NCI-H1105 (cell line): ENCODE measurements around the gene HNRNPUL1.
A peak's percentile ranks its signal among the peaks of the same experiment; 100 is the strongest.
"Not testable (repeated sequence)": the region's sequence is repeated elsewhere in the genome, so short reads cannot be mapped to it uniquely, and the experiment has no call there.

Source experiments
- DNase-seq: peaks from one replicate; lab custom pipeline; 2025; lab: John Stamatoyannopoulos, UW

The HNRNPUL1 gene

DNA sequence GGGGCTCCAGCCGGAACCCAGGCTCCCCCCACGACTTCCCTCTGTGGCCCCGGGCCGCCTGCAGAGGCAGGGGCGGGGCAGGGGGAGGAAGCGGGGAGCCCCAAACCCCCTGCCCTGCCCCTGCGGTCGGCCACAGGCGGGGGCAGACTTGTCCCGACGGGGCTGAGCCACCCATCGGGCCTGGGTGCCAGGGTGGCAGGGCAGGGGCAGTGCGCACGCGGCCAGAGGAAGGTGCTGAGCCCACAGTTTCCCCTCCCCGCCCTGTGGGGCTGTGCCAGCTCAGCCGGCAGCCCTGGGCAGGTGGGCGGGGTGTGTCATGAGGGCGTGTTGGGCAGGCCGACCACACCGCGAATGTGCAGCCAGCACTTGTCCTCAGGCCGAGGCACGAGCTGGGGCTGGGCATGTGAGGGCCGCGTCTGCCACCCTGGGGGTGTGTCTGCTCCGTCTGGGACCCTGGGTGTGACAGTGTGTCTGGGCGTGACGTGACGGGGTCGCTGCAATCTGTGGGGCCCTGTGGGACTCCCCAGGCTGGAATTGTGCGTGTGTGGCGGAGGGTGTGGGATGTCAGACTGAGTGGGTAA is 63.5 kb downstream of the HNRNPUL1 start:
- DNase-seq, result no peak

DNA sequence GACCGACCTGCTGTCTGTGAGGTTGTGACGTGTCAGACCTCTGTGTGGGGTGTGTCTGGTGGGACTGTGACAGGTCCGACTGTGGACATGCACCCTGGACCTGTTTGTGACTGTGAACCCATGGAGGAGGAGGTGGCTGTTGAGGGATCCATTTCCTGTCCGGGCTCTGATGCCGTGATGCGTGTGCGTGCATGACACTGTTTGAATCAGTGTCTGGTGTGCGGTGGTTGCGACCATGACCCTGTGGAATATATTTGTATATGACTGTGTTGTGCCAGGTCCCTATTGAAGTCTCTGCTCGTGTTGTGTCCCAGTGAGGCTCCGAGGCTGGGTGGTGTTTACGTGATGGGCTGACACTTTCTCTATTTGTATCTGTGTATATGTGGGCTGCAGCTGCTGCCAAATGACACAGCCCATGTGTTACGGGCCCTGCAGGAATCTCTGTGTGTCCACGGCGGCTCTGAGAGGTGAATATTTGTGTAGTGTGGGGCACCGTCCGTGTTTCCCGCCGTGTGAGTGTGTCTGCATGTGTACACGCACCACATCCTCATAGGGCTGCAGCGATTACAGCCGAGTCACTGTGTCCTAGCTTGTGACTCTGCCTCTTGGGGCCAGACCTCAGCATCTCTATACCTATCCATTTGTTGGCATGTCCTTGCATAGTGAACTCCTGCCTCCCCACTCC is 64.1 kb downstream of the HNRNPUL1 start:
- DNase-seq, result no peak

DNA sequence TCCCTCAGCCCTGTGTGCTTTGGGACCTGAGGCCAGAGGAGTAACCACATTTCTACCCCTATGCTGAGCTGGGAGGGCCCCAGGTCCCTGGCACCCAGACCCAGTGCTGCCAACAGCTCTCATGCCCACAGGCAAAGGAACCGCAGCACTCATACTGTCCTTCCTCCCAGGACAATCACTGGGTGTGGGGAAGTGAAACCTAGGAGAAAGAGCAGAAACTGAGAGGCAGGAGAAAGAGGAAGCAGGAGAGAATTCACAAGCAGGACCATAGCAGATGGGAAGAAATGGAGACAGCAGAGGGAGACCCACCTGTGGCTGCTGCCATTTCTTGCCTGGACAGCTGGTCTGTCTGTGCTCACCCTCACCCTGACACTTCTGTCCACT is 64.7 kb downstream of the HNRNPUL1 start:
- DNase-seq, result no peak

DNA sequence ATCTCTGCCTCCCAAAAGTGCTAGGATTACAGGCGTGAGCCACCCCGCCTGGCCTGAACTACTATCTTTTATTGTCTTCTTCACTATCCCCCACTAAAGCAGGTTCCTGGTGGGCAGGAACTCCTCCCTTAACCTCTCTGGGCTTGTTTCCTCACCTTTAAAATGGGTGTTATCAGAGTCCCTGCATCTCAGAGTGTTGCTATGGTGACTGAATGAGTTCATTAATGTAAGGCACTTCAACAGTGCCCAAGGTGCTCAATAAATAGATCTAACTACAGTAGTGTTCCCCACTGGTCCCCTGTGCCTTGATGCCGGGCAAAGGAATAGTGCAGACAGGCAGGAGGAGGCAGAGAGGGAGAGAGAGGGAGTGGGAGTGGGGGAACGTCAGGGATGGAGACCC is 66.3 kb downstream of the HNRNPUL1 start:
- DNase-seq, result no peak

DNA sequence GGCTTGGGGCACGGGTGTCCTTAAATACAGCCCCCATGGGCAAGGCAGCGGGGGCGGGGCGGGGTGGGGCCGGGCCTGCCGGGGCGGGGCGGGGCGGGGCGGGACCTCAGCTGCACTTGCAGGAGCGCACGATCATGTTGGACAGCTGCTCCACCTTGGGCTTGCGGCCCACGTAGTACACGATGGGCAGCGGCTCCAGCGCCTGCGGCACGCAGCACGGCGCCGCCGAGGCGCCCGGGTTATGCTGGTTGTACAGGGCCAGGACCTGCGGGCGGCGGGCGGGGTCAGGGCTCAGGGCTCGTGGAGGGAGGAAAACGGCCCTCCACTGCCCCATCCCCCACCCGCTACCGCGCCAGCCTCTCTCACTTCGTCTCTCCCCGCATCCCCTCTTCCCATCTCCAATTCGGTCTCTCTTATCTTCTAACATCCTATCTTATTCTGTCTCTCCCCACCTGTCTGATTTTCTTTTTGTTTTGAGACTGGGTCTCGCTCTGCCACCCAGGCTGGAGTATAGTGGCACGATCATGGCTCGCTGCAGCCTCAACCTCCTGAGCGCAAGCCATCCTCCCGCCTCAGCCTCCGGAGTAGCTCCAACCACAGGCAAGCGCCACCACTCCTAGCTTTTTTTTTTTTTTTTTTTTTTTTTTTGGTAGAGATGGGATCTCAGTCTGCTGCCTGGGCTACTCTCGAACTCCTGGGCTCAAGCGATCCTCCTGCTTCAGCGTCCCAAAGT is 66.9 kb downstream of the HNRNPUL1 start:
- no peak for DNase-seq

DNA sequence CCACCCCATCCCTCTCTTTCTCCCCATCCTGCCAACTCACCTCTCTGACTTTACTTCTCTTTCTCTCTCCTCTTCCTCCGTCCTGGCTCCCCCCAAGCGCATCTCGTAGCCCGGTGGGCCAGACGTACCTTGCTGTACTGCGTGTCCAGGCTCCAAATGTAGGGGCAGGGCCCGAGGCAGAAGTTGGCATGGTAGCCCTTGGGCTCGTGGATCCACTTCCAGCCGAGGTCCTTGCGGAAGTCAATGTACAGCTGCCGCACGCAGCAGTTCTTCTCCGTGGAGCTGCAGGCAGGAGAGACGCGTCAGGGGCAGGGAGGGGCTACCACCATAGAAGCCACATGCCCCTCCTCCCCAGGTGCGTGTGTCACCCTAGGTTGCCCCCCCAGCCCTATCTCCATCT is 67.8 kb downstream of the HNRNPUL1 start:
- no peak for DNase-seq

DNA sequence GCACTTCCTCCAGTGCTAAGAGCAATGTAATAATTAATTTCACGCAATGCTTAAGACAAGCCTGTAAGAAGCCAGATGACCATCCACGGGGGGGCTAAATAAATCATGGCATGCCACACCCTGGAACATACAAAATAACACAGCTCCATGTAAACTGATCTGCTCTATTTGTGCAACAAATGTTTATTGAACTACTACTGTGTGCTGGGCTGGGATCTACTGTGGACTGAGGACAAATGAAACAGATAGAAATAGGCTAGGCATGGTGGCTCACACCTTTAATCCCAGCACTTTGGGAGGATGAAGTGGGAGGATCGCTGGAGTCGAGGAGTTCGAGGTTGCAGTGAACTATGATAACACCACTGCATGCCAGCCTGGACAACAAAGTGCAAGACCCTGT is 68.3 kb downstream of the HNRNPUL1 start:
- DNase-seq, result no peak

DNA sequence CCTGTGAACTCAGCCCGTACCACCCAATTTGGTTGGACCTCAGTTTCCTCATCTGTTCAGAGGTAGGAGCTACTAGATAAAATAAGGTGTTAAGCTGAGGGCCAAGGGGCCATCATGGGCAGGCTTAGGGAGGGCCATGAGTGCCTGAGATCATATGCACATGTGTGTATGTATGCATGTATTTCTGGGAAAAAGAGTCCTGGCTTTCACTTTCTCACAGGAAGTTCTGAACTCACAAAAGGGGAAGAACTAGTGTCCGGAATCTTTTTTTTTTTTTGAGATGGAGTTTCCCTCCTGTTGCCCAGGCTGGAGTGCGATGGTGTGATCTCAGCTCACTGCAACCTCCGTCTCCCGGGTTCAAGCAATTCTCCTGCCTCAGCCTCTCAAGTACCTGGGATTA is 70.6 kb downstream of the HNRNPUL1 start:
- DNase-seq, result no peak

DNA sequence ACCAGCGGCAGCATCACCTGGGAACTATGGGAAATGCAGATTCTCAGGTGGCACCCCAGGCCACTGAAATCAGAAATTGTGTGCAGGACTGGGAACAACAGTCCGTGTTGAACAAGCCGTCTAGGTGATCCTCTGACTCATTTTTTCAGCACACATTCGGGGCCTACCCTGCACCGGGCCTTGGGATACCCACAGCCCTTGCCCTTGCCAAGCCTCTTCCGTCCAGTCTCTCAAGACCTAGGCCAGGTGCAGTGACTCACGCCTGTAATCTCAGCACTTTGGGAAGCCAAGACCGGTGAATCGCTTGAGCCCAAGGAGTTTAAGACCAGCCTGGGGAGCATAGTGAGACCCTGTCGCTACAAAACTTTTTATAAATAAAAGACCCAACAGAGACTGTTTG is 71.3 kb downstream of the HNRNPUL1 start:
- DNase-seq, result no peak

DNA sequence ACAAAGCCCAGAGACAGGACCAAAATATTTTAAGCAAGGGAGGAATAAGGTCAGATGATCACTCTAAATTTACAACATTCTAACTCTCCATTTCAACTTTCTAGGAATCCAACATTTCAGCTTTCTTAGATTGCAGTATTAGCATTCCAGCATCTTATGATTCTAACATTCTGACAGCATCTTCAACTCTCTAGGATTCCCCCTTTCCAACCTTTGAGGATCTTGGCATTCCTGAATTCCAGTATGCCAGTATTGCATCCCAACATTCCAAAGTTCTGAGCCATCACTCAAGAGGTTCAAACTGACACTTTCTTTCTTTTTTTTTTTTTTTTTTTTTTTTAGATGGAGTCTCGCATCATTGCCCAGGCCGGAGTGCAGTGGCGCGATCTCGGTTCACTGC is 75.8 kb downstream of the HNRNPUL1 start:
- no peak for DNase-seq

DNA sequence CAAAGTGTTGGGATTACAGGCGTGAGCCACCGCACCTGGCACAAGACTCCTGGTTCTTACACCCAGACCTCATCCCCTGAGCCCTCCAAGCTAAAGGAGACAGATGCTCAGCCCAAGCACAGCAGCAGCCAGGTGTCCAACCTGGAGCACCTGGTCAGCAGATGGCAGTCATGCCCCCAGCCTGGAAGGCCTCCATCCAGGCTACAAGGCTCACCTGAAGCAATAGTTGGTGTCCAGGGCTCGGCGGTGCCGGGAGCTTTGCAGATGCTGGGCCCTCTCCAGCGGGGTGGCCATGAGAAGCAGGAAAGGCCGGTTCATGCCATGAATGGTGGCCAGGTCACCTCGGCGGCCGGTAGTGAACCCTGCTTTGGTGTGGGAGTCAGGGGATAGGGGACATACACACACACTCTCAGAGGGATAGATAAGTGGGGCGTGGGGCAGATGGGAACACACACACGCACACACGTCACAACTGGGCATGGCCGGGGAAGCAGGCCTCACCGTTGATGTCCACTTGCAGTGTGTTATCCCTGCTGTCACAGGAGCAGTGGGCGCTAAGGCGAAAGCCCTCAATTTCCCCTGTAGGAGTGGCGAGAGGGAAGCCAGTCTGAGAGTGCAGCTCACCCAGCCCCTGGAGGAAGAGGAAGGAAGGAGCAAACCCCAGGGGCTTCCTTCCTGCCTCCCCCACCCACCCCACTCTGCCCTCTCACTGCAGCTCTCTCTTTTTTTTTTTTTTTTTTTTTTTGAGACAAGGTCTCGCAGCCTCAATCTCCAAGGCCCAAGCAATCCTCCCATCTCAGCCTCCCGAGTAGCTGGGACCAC is 77.7 kb downstream of the HNRNPUL1 start:
- DNase-seq, result no peak

DNA sequence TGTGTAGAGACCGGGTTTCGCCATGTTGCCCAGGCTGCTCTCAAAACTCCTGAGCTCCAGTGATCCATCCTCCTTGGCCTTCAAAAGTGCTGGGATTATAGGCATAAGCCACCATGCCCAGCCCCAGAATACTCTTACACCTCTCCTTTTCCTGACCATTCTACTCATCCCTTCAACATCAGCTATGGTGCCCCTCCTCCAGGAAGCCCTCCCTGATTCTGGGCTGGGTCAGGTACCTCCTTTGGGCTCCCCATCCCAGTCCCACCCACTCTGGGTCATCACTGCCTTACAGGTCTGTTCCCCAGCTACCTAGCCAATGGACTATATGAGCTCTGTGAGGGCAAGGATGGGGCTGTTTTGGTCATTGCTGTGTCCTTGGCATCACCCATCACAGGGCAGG is 80.0 kb downstream of the HNRNPUL1 start:
- no peak for DNase-seq

DNA sequence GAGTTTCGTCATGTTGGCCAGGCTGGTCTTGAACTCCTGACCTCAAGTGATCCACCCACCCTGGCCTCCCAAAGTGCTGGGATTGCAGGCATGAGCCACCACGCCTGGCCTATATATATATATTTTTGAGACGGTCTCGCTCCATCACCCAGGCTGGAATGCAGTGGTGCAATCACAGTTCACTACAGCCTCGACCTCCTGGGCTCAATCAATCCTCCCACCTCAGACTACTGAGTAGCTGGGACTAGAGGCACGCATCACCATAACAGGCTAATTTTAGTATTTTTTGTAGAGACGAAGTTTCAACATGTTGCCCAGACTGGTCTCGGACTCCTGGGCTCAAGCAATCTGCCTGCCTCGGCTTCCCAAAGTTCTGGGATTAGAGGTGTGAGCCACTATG is 82.7 kb downstream of the HNRNPUL1 start:
- DNase-seq, result not testable (repeated sequence)

DNA sequence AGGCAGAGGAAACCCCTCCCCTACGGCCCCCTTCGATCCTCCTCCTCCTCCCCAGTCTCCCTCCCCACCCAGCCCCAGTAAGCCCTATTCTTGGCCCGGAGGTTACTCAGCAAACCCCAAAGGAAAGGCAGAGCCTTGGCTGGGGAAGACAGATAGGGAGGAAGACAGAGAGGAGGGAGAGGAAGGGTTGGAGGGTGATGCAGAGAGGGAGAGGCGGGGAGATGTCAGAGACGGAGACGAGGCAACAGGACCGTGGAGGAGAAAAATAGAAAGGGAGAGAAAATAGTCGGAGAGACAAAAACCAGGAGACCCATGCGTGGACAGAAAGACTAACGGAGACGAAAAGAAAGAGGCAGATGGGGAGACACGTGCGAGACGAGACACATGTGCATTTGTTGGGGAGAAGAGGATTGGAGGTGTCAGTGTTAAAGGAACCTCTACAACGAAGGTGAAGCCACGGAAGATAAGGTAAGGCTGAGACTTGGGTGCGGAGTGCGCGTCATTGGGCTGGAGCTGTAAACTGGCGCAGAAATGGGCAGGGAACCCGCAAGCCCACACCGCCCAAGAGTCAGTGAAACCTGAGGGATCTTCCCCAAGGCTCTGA is 86.7 kb downstream of the HNRNPUL1 start:
- no peak for DNase-seq

DNA sequence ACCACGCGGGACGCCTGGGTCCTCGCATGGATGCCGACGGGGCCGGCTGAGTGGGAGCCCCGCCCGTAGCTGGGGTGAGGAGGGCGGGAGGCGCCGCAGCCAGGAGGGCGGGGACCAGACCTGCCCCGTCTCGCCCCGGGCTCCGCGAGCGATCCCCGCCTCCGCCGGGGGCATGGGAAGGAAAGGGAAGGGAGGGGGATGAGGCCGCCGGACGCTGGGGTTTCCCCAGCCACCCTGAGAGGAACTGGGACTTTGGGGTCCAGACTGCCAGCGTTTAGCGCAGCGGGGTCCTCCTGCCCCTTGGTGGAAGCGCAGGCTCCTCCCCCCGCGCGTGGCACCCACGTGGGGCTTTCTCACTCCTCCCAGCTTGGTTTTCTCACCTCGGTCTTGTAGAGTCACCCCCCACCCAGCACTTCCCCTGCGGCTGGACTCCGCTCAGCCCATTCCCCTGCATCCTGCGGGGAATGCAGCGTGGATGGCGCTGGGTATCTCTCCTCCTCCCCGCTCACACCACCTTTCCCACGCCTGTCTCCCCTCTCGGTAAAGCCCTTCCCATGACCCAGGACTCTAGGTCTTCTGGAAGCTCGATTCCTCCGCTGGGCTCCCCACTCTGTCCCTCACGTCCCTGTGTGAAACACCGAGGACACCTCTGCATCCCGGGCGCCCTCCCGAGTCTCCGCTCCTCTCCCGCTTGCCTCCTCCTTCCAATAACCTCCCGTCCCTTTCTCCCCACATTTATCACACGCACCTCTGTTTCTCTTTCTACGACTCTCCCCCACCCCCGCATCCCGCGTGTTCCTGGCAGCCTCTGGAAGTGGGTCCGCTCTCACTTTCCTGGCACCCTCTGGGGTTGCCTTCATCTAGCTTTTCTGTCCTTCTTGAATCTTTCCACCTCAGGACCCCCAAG is 87.4 kb downstream of the HNRNPUL1 start:
- no peak for DNase-seq

DNA sequence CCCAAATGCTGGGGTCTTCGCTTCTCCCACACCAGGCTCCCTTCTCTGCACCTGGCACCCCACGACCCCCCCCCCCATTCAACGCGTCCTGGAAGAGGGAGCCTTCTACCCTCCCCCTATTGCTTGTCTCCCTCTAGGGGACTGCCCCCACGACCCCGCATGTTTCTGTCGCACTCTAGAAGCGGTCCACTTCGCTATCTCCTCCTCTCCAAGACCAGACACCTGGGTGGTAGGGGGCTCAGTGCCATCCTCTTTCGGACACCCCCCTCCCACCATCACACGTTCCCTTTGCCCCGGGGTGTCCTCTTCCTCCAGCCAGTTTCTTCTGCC is 88.1 kb downstream of the HNRNPUL1 start:
- DNase-seq, result no peak

DNA sequence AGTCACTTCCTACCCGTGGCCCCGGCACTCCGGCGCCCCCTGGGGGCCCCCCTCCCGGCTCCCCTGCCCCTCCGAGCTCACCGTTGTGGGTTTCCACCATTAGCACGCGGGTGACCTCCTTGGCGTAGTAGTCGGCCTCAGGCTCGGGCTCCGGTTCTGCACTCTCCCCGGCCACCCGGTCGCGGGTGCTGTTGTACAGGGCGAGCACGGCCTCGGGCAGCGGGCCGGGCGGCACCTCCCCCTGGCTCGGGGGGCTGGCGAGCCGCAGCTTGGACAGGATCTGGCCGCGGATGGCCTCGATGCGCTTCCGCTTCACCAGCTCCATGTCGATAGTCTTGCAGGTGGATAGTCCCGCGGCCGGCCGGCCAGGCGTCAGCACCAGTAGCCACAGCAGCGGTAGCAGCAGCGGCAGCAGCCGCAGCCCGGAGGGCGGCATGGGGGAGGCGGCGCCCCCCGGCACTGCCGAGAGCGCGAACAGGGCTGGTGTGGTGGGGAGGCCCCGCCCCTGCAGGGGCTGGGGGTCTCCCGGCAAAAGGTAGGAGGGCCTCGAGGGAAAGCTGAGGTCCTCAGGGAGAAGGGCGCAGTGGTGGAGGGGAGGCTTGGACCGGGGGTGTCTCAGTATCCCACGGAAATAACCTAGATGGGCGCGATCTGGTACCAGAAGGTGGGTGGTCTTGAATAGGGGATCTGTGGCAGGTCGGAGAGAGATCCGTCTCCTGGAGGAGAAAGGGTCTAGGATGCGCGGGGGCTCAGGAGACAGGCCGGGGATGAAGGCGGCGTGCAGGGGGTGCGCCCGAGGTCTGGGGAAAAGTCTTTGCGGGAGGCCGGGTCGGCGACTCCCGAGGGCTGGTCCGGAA is 88.7 kb downstream of the HNRNPUL1 start:
- no peak for DNase-seq

DNA sequence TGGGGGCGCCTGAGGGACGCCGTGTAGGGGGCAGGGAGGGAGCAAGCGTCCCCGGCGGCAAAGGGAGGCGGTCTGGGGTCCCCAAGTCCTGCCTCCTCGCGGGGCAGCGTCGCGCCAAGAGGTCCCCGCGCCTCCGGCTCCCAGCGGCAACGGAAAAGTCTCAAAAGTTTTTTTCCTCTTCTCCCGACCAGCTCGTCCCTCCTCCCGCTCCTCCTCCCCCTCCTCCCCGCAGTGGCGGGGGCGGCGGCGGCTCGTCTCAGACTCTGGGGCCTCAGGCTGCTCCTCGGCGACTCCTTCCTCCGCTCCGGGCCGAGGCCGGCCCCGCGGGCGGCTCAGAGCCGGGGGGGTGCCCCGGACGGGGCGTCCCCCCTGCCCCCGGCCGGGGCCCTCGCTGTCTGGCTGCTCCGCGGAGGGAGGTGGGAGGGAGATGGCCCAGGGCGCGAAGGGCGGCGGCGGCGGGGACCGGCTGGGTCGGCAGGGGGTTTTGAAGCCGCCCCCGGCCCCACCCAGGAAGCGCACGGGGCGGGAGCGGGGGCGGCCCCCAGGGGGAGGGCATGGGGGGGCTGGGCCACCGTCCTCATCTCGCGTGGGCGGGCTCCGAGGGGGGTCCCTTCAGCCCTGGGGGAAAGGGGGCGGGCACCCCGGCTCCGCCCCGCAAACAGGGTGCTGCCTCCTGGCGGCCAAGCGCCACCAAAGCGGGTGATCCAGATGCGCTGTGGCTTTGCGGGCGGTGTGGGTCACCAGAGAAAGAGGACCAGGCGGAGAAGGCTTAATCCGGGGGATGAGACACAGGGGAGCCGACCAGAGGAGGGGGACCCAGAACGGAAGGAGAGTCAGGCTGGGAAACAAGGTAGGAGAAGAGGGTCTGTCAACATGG is 89.5 kb downstream of the HNRNPUL1 start, which contains the start of gene TGFB1:
TSS of gene TGFB1 (minus strand) at position 457 of the 877 bp plus-strand sequence. CDS start 878 bp downstream, outside the sequence.
- DNase-seq, result peak; percentile 40

DNA sequence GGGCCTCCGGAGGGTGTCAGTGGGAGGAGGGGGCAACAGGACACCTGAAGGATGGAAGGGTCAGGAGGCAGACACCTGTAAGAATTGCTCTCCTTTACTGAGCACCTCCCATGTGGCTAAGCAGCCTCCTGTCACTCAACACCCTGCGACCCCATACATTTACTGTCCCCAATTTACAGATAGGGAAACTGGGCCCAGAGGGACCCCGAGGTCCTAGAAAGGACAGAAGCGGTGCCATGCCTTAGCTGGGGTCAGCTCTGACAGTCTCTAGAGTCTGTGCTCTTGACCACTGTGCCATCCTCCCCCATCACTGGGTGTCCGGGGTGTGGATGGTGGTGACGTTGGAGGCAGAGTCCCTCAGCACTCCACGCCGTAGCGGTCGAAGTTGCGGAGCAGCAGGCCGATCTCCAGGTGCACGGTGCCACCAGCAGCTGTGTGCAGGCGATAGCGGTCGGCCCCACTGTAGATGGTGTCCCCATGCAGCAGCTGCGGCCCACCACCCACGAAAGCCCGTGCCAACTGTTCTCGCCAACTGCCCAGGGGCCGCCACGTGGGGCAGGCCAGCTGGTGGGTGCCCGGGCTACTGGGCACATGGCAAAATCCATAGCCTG is 90.3 kb downstream of the HNRNPUL1 start:
- no peak for DNase-seq
